NCI-H1436 treated with DMSO at 0.1 percent for 48 hours (cell line): Measurements from ENCODE around the gene GOLGA5.

Source experiments
- DNase-seq: peaks from one replicate; lab custom pipeline; 2025; lab: John Stamatoyannopoulos, UW

GOLGA5 gene

GRCh38 chr14:92883066-92883465, 89.0 kb downstream of the GOLGA5 start:
- no peak for DNase-seq

GRCh38 chr14:92884410-92884809, 90.3 kb downstream of the GOLGA5 start:
- no peak for DNase-seq

- DNase-seq: no peak
Measured at GRCh38 chr14:92885279-92886061, 91.4 kb downstream of the GOLGA5 start.

- peak; percentile 89 for DNase-seq
Measured at GRCh38 chr14:92886337-92886736, 92.2 kb downstream of the GOLGA5 start.

GRCh38 chr14:92887157-92887556, 93.1 kb downstream of the GOLGA5 start:
- DNase-seq: no peak

GRCh38 chr14:92888896-92889295, 94.8 kb downstream of the GOLGA5 start:
- DNase-seq: no peak
